Choroid plexus epithelial cell (primary cell): ENCODE measurements around the gene PIAS1.

Experiments
- DNase-seq: peaks from one replicate; pipeline ENCODE4 v3.0.0-alpha.2; 2010; ENCODE audit warnings: low read depth
- H3K4me3 ChIP-seq: 2 replicates; pipeline ENCODE4 v1.5.1; 2011; ENCODE audit warnings: low read depth, mild to moderate bottlenecking, control low read depth, low read length, moderate library complexity
- TF ChIP-seq, protein P1 (sequence below): conservative IDR thresholded peaks from 2 replicates; pipeline ENCODE4 v1.5.1; 2011; ENCODE audit warnings: low read depth, mild to moderate bottlenecking, control low read depth, inconsistent platforms, low read length, moderate library complexity

The PIAS1 gene

DNA sequence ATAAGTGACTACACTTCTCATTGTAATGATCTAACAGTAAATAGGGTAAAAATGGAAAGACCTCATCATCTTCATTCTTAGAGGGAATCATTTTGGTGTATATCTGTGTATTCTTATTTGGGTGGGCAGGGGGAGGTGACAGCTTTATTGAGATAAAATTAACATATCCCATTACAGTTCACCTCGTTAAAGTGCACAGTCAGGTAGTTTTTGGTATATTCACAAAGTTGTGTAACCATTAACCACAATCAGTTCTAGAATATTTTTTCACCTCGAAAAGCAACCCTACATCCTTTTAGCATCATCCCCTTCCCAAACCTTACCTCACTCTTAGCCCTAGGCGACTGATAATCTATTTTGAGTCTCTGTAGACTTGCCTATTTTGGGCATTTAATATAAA, 8.1 kb downstream of the PIAS1 start:
- TF ChIP-seq, protein P1, sequence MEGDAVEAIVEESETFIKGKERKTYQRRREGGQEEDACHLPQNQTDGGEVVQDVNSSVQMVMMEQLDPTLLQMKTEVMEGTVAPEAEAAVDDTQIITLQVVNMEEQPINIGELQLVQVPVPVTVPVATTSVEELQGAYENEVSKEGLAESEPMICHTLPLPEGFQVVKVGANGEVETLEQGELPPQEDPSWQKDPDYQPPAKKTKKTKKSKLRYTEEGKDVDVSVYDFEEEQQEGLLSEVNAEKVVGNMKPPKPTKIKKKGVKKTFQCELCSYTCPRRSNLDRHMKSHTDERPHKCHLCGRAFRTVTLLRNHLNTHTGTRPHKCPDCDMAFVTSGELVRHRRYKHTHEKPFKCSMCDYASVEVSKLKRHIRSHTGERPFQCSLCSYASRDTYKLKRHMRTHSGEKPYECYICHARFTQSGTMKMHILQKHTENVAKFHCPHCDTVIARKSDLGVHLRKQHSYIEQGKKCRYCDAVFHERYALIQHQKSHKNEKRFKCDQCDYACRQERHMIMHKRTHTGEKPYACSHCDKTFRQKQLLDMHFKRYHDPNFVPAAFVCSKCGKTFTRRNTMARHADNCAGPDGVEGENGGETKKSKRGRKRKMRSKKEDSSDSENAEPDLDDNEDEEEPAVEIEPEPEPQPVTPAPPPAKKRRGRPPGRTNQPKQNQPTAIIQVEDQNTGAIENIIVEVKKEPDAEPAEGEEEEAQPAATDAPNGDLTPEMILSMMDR, result no peak
- no peak overlapping the region for H3K4me3 ChIP-seq
- no peak for DNase-seq

DNA sequence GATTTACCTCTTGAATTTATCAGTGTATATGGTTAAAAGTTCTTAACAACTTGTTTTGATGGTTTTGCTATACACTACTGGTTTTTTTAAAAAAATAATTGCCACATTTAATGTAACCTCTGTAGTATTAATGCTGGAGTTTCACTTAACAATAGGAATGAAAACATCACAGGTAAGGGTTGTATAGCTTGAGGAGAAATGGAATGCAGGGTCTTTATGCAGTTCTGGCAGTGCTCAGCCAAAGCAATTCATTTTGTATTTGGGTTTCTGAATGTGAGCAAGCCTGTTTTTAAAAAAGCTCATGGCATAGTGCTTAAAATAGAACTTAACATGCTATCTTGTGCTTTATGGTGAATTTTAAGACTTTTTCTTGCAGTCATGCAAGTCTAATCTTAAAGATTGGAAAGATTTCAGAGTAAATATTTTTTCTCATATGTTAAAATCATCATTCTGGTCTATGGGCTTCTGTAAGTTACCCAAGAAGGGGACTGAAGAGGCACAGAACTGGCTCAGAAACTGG, 8.9 kb downstream of the PIAS1 start:
- DNase-seq, result no peak
- TF ChIP-seq, protein P1, result no peak
- no peak overlapping the region for H3K4me3 ChIP-seq

DNA sequence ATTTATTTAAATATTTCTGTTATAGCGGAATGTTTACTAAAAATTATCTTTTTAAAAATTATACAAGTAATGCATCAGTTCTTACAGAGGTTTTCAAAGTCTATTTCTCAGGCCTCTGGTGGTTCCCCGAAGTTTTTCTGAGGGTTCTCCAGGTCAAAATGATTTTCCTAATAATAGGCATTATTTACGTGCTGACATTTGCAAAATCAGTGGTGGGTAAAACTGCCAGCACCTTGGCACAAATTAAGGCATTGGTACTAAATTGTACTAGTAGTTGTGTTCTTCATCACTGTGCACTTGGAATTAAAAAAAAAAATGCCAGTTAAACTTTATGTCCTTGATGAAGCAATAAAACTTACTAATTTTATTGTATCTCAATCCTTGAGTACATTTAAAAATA, 9.5 kb downstream of the PIAS1 start:
- H3K4me3 ChIP-seq, result no peak overlapping the region
- TF ChIP-seq, protein P1, result no peak
- DNase-seq, result no peak

DNA sequence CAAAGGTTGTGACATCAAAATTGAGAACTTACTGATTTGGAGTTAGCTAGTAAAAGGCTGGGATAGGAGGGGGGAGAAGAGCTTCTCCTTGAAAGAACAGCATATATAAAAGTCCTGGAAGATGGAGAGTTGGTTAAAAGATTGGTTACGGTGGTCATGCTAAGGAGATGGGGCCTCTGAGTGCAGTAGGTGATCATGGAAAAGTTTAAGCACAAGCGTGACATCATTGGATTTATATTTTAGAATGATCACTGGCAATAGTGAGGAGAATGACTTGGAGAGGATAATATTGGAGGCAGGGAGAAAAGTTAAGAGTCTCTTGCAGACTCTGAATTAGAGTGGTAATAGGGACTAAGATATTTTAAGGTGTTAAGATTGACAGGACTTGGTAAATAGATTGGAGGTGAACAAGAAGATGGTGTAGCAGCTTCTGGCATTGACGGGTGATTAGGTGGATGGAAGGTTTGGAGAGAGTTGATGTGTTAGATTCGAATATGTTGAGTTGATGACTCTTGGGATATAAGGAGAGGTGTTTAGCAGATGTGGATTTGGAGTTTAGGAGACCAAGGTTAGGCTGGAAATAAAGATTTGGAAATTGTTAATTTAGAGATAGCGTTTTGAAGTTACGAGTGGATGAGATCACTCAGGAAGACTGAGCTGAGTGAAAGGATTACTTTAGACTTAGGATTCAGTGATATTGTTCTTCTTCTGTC, 19.6 kb downstream of the PIAS1 start:
- DNase-seq, result no peak
- TF ChIP-seq, protein P1, result no peak
- H3K4me3 ChIP-seq, result no peak overlapping the region

DNA sequence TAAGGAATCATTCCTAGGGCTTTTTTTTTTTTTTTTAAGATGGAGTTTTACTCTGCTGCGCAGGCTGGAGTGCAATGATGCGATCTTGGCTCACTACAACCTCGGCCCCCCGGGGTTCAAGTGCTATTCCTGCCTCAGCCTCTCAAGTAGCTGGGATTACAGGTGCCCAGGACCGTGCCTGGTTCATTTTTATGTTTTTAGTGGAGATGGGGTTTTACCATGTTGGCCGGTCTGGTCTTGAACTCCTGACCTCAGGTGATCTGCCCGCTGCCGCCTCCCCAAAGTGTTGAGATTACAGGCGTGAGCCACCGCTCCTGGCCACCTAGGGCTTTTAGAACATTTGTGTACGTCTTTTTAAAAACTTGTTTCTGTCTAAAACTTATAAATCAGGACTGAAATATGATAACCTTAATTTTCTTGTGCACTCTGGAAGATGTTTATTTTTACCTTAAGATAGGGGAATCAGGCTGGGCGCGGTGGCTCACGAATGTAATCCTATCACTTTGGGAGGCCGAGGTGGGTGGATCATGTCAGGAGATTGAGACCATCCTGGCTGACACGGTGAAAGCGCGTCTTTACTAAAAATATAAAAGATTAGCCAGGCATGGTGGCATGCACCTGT, 21.8 kb downstream of the PIAS1 start:
- no peak overlapping the region for H3K4me3 ChIP-seq
- DNase-seq, result no peak
- TF ChIP-seq, protein P1, result no peak

DNA sequence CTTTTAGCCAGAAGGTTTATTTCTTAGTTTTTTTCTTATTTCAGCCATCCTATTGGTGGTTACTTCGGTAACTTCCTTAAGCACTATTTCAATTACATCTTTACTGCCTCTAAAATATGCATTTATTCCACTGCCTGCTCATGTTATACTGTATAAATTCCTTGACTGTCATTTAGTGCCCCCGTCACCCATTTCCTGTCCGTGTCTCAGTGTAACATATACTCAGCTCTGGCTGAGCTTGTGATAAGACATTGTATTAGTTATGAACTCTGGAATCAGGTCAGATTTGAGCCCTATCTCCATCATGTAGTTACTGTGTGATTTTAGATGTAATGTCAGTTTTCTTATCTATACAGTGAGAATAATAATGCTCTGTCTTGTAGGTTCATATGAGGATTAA, 24.2 kb downstream of the PIAS1 start:
- no peak overlapping the region for H3K4me3 ChIP-seq
- DNase-seq, result peak; percentile 7
- TF ChIP-seq, protein P1, result no peak
